K562 (cell line): ENCODE results near the gene NR6A1. TPM values are rescaled to one million over a fixed set of nuclear protein-coding genes. Genes with fewer than 3 reads are reported as not detected.

Experiments
- ATAC-seq: fragments of 200-7000 bp; cut with Tn5 transposase; 3 replicates; pipeline ENCODE4 v1.9.1; 2020; ENCODE audit warnings: moderate library complexity
- BruUV-seq: library from RNA; stranded (reverse); fragments of 400-500 nt; replicated peaks from 2 replicates; lab custom pipeline; 2021; lab: Mats Ljungman, UMichigan
- CTCF ChIA-PET: fragments of 300-600 bp; formaldehyde crosslinking; extraction: SDS; loops from one replicate; lab custom pipeline; 2021; ENCODE audit warnings: low intra/inter-chr PET ratio; lab: Yijun Ruan, JAX
- POLR2A ChIA-PET: fragments of 300-600, 350-650 bp; sonication (Branson Sonifier 250); formaldehyde crosslinking; extraction: SDS; loops from one replicate; lab custom pipeline; 2021; ENCODE audit warnings: antibody characterized with exemption, inconsistent platforms; lab: Yijun Ruan, JAX
- DNase-seq, 4 experiments: peaks; one replicate each; pipeline versions ENCODE4 v3.0.0 to v3.0.0-alpha.2; 2011 to 2018; ENCODE audit warnings: low spot score in 3 of 4, mixed read lengths in 3 of 4; ENCODE audit errors: extremely low read depth in 1 of 4
- FAIRE-seq: peaks from 2 replicates; lab custom pipeline; 2011; peaks lifted over from hg19 to GRCh38; lab: Jason Lieb, UNC
- H2AFZ ChIP-seq: 2 replicates; pipeline ENCODE4 v1.6.0; 2011; ENCODE audit warnings: low read depth, low read length, control low read depth, inconsistent platforms
- H3K27ac ChIP-seq: fragments of 200-600 bp; 3 replicates; pipeline ENCODE4 v1.8.0; 2011; ENCODE audit warnings: low read depth, mild to moderate bottlenecking, control low read depth, inconsistent platforms, low read length, moderate library complexity, mixed read lengths; ENCODE audit errors: extremely low read depth
- H3K27me3 ChIP-seq, 2 experiments: fragments of 300-600 bp in 1 of 2; 2 replicates in 1 of 2; 3 replicates in 1 of 2; pipeline versions ENCODE4 v1.6.0 to v1.8.0; 2011; ENCODE audit warnings: inconsistent platforms in 2 of 2, low read length in 2 of 2, mild to moderate bottlenecking in 1 of 2, mixed read lengths in 1 of 2, moderate library complexity in 1 of 2; ENCODE audit not compliant: control insufficient read depth in 2 of 2, insufficient read depth in 2 of 2
- H3K36me3 ChIP-seq: fragments of 300-600 bp; 3 replicates; pipeline ENCODE4 v1.8.0; 2011; ENCODE audit warnings: mild to moderate bottlenecking, low read length, inconsistent platforms; ENCODE audit not compliant: control insufficient read depth, insufficient read depth
- H3K4me1 ChIP-seq, 2 experiments: fragments of 200-600 bp in 1 of 2; replicated peaks in 1 of 2; 2 replicates in 1 of 2; 3 replicates in 1 of 2; pipeline versions ENCODE4 v1.5.1 to v1.8.0; 2011; ENCODE audit warnings: inconsistent platforms in 2 of 2, low read length in 2 of 2, mild to moderate bottlenecking in 1 of 2, mixed read lengths in 1 of 2, moderate library complexity in 1 of 2; ENCODE audit not compliant: control insufficient read depth in 2 of 2, insufficient read depth in 2 of 2
- H3K4me2 ChIP-seq: 2 replicates; pipeline ENCODE4 v1.6.1; 2011; ENCODE audit warnings: low read length, control low read depth, inconsistent platforms, mixed read lengths; ENCODE audit not compliant: insufficient read depth
- H3K4me3 ChIP-seq: fragments of 200-600 bp; sonication (generic), shearing (Covaris generic); 2 replicates; pipeline ENCODE4 v1.5.1; 2016; ENCODE audit warnings: control low read depth, inconsistent platforms
- H3K79me2 ChIP-seq: fragments of 200-600 bp; 3 replicates; pipeline ENCODE4 v1.8.0; 2011; ENCODE audit warnings: low read length, inconsistent platforms; ENCODE audit not compliant: control insufficient read depth, insufficient read depth
- H3K9ac ChIP-seq, 2 experiments: 2 replicates each; pipeline versions ENCODE4 v1.6.0 to v1.6.1; 2011; ENCODE audit warnings: low read depth in 2 of 2, low read length in 2 of 2, control low read depth in 1 of 2, inconsistent platforms in 1 of 2, mild to moderate bottlenecking in 1 of 2, mixed read lengths in 1 of 2; ENCODE audit not compliant: insufficient read depth in 1 of 2
- H3K9me1 ChIP-seq: one replicate; pipeline ENCODE4 v1.6.0; 2011; ENCODE audit warnings: inconsistent platforms, mild to moderate bottlenecking, low read length, moderate library complexity; ENCODE audit not compliant: control insufficient read depth, insufficient read depth
- H3K9me3 ChIP-seq: replicated peaks from 2 replicates; pipeline ENCODE4 v1.5.1; 2011; ENCODE audit warnings: low read depth, low read length, inconsistent platforms; ENCODE audit not compliant: control insufficient read depth, insufficient read depth
- H4K20me1 ChIP-seq: replicated peaks from 2 replicates; pipeline ENCODE4 v1.6.1; 2011; ENCODE audit warnings: low read length, inconsistent platforms, mixed read lengths; ENCODE audit not compliant: control insufficient read depth, insufficient read depth
- KHSRP ChIP-seq: fragments of 450-650 bp; IDR thresholded peaks from 2 replicates; pipeline ENCODE4 v1.6.1; 2017
- KLF6 ChIP-seq: fragments of 250-450 bp; sonication (Bioruptor Pico); IDR thresholded peaks from 2 replicates; pipeline ENCODE4 v1.4.0; 2020; ENCODE audit warnings: mild to moderate bottlenecking, moderate library complexity, borderline replicate concordance
- MBD2 ChIP-seq: sonication (generic); IDR thresholded peaks from 2 replicates; pipeline ENCODE4 v1.6.1; 2016; ENCODE audit warnings: low read depth, borderline replicate concordance
- RCOR1 ChIP-seq, 2 experiments: IDR thresholded peaks; 2 replicates each; pipeline ENCODE4 v1.6.1; 2012; ENCODE audit warnings: low read depth in 2 of 2, low read length in 2 of 2, borderline replicate concordance in 1 of 2, improper control_type of control experiment in 1 of 2
- RFX1 ChIP-seq: fragments of 450-650 bp; IDR thresholded peaks from 2 replicates; pipeline ENCODE4 v1.6.1; 2016; ENCODE audit warnings: mild to moderate bottlenecking, moderate library complexity
- RUNX1 ChIP-seq: sonication (generic); IDR thresholded peaks from 2 replicates; pipeline ENCODE4 v1.6.1; 2016; ENCODE audit warnings: antibody characterized with exemption, low read depth
- SRSF9 ChIP-seq: fragments of 200-400 bp; formaldehyde crosslinking; IDR thresholded peaks from 2 replicates; pipeline ENCODE4 v1.6.1; 2017; ENCODE audit warnings: low read depth, low read length, borderline replicate concordance
- TCF7 ChIP-seq: sonication (generic); IDR thresholded peaks from 2 replicates; pipeline ENCODE4 v1.6.1; 2016; ENCODE audit warnings: antibody characterized with exemption, borderline replicate concordance
- TCFL5 ChIP-seq: fragments of 250-450 bp; sonication (Bioruptor Pico); conservative IDR thresholded peaks from 2 replicates; pipeline ENCODE4 v1.6.1; 2021; ENCODE audit warnings: mild to moderate bottlenecking, moderate library complexity, matching md5 sums
- TEAD4 ChIP-seq, 2 experiments: sonication (generic) in 1 of 2; formaldehyde crosslinking in 1 of 2; IDR thresholded peaks; 2 replicates each; pipeline versions ENCODE4 v1.6.1 to v1.8.0; 2012 to 2022; ENCODE audit warnings: borderline replicate concordance in 1 of 2, inconsistent platforms in 1 of 2, low read length in 1 of 2, mild to moderate bottlenecking in 1 of 2, missing genetic modification reagents in 1 of 2
- TSC22D4 ChIP-seq: fragments of 450-650 bp; IDR thresholded peaks from 2 replicates; pipeline ENCODE4 v1.6.1; 2016; ENCODE audit warnings: missing genetic modification characterization, missing biosample characterization, control low read depth
- ZBTB8A ChIP-seq: fragments of 450-650 bp; IDR thresholded peaks from 2 replicates; pipeline ENCODE4 v1.6.1; 2018; ENCODE audit warnings: mild to moderate bottlenecking, moderate library complexity; ENCODE audit not compliant: partially characterized antibody
- ZFP1 ChIP-seq: fragments of 450-650 bp; formaldehyde crosslinking; IDR thresholded peaks from 2 replicates; pipeline ENCODE4 v1.4.0; 2020; ENCODE audit warnings: mild to moderate bottlenecking, mixed read lengths
- ZNF24 ChIP-seq: fragments of 450-650 bp; IDR thresholded peaks from 2 replicates; pipeline ENCODE4 v1.6.1; 2016
- ZNF707 ChIP-seq: fragments of 250-450 bp; sonication (Bioruptor Pico); conservative IDR thresholded peaks from 2 replicates; pipeline ENCODE4 v1.8.0; 2022; ENCODE audit warnings: inconsistent platforms, mild to moderate bottlenecking, moderate library complexity
- WGBS: fragments of 100-300 bp; shearing (Covaris generic); methylation state at CpG from one replicate; pipeline ENCODE4 v1.1.6; 2016; ENCODE audit warnings: low coverage, mixed read lengths; ENCODE audit not compliant: insufficient coverage; ENCODE audit errors: missing lambda C conversion rate; 5-methylcytosine and 5-hydroxymethylcytosine counted together
- in situ Hi-C: fragments of 300-500 bp; cut with MboI; formaldehyde crosslinking; loops from 4 replicates; pipeline ENCODE4 v1.15.0; 2018; ENCODE audit warnings: inconsistent platforms, mixed read lengths
- intact Hi-C: fragments of 100-400 bp; cut with micrococcal nuclease; formaldehyde crosslinking; loops from 2 replicates; pipeline ENCODE4 v1.14.2; 2022
- polyA plus RNA-seq, 8 experiments: library from polyadenylated mRNA; depleted of rRNA in 4 of 8; stranded (reverse) in 5 of 8; unstranded in 3 of 8; fragments of >200 nt; fragmentation: Nextera tagmentation in 2 of 8; fragmentation: Illumina TruSeq in 1 of 8; extraction: Ambion mirVana in 2 of 8; extraction: Trizol in 1 of 8; gene quantifications; 2 replicates each; pipeline versions ENCODE4 v1.2.1 to v1.2.3, GENCODE V29; 2011 to 2014; ENCODE audit warnings: inconsistent platforms in 1 of 8, missing spikeins in 1 of 8
- total RNA-seq, 7 experiments: library from RNA; depleted of rRNA in 6 of 7; stranded (reverse); fragments of >200 nt in 6 of 7; fragmentation: Illumina TruSeq in 2 of 7; extraction: Trizol in 2 of 7; gene quantifications; 2 replicates each; pipeline versions ENCODE4 v1.2.1 to v1.2.3, GENCODE V29; 2011 to 2021; ENCODE audit warnings: low replicate concordance in 1 of 7
- TF ChIP-seq, protein P1 (sequence below), 2 experiments: fragments of 450-650 bp in 1 of 2; sonication (generic) in 1 of 2; formaldehyde crosslinking in 1 of 2; IDR thresholded peaks in 1 of 2; conservative IDR thresholded peaks in 1 of 2; 2 replicates each; pipeline versions ENCODE4 v1.6.1 to v1.8.1; 2016 to 2023; ENCODE audit warnings: mild to moderate bottlenecking in 2 of 2, moderate library complexity in 2 of 2, inconsistent platforms in 1 of 2, missing genetic modification reagents in 1 of 2
- TF ChIP-seq, protein P2 (sequence below): fragments of 250-450 bp; sonication (Bioruptor Pico); IDR thresholded peaks from 2 replicates; pipeline ENCODE4 v1.4.0; 2020; ENCODE audit warnings: mild to moderate bottlenecking, moderate library complexity
- TF ChIP-seq, protein P3 (sequence below): fragments of 200-400 bp; formaldehyde crosslinking; IDR thresholded peaks from 2 replicates; pipeline ENCODE4 v1.6.1; 2017; ENCODE audit warnings: mild to moderate bottlenecking, low read depth, low read length, moderate library complexity

Gene NR6A1
- total and polyA plus RNA-seq, 9 of the 15 experiments (the other 6 are each of a cell fraction or from before 2014, with no cell fraction given) = 9.7 to 55.4 (median 28.3) TPM

DNA sequence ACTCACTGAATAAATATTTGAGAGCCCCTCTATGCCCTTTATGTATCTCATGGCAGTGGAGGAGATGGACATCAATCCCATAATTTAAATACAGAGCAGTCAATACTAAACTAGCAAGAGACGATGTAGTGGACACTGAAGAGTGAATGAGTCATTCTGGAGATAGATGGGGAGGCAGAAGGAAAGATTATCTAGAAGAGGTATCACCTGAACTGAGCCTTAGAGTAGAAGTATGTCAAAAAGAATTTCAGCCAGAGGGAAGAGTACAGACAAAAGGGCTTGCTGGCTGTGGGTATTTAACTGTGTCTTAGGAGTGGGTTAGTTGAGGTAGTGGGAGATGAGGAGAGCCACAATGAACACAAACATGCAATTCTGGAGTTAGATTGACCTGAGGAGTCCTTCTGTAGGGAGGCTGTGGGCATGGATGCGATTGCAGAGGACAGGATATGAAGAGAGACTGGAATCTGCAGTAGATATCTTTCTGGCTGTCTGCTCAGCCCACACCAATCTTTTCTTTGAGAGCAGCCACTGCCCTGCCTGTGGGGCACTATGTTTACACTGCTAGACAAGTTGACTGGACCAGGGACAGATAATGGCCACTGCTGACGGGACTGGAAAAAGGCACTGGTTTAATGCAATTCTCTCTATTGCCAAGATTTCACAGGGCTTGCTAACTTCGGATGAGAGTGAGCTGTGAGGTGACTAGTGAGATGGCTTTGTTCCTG, 200.0 kb downstream of the NR6A1 start:
- CTCF ChIA-PET = interaction anchor here (0.7 kb wide), 1 partner anchor 34 kb away, joined by 3 read pairs; no protein-coding TSS in a partner anchor
- FAIRE-seq (no peak), ATAC-seq (peak; percentile 55), DNase-seq (peak in 1 of 4 experiments; percentile 27)
- H3K9ac ChIP-seq = no peak overlapping the region
- no TSS peak for BruUV-seq
- in situ Hi-C loops (no loop called here), intact Hi-C loops (no loop called here)
- H3K27me3 ChIP-seq = no peaks in the 10 kb centered on the region
- H3K4me2 ChIP-seq = no peak overlapping the region
- H3K9me3 ChIP-seq = no peaks in the 10 kb centered on the region
- H3K4me1 ChIP-seq = peaks cover 17 to 25% of the 10 kb centered on the region in 2 experiments; a peak in 4 of 5 replicates
- no peaks in the 10 kb centered on the region; the same call in 2 of the 3 replicates for H3K36me3 ChIP-seq
- H3K79me2 ChIP-seq = peaks cover 11% of the 10 kb centered on the region
- no peak overlapping the region for H3K27ac ChIP-seq
- H4K20me1 ChIP-seq = peaks cover 8% of the 10 kb centered on the region
- 33% methylated on average over 4 of the region's 4 CpGs for WGBS
- POLR2A ChIA-PET = no interaction called here
- H2AFZ ChIP-seq = no peak overlapping the region
- no peak overlapping the region for H3K4me3 ChIP-seq
- H3K9me1 ChIP-seq = no peaks in the 10 kb centered on the region
- TF ChIP-seq, protein P1, sequence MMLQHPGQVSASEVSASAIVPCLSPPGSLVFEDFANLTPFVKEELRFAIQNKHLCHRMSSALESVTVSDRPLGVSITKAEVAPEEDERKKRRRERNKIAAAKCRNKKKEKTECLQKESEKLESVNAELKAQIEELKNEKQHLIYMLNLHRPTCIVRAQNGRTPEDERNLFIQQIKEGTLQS (IDR thresholded peaks at IDR 0.05) = peak; percentile 44
- TF ChIP-seq, protein P1 (CRISPR knock-in tag; conservative IDR thresholded peaks at IDR 0.05) = no peak
- TF ChIP-seq ZNF24 = no peak
- TF ChIP-seq, protein P2, sequence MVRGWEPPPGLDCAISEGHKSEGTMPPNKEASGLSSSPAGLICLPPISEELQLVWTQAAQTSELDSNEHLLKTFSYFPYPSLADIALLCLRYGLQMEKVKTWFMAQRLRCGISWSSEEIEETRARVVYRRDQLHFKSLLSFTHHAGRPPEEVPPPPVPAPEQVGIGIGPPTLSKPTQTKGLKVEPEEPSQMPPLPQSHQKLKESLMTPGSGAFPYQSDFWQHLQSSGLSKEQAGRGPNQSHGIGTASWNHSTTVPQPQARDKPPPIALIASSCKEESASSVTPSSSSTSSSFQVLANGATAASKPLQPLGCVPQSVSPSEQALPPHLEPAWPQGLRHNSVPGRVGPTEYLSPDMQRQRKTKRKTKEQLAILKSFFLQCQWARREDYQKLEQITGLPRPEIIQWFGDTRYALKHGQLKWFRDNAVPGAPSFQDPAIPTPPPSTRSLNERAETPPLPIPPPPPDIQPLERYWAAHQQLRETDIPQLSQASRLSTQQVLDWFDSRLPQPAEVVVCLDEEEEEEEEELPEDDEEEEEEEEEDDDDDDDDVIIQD = no peak
- TF ChIP-seq MBD2 = no peak
- no peak for TF ChIP-seq TEAD4 (IDR thresholded peaks at IDR 0.05; ENCODE audit: low read length)
- no peak for TF ChIP-seq TEAD4 (CRISPR knock-in tag; IDR thresholded peaks at IDR 0.05; ENCODE audit: borderline replicate concordance)
- no peak for TF ChIP-seq TCF7
- no peak for TF ChIP-seq ZFP1 (CRISPR knock-in tag)
- TF ChIP-seq RUNX1 = no peak
- TF ChIP-seq KHSRP = no peak
- no peak for TF ChIP-seq RFX1
- peak in 1 of 2 experiments; percentile 39; a peak in 1 of 4 replicates for TF ChIP-seq RCOR1 (IDR thresholded peaks at IDR 0.05; ENCODE audit: borderline replicate concordance in 1 of 2, low read depth in 2 of 2, low read length in 2 of 2)
- no peak for TF ChIP-seq SRSF9
- TF ChIP-seq ZBTB8A = no peak
- TF ChIP-seq ZNF707 (CRISPR knock-in tag) = no peak
- 0 out of 2 replicates have a peak, but pooled peaks have one; percentile 21 for TF ChIP-seq TSC22D4 (tag)
- TF ChIP-seq KLF6 = no peak
- TF ChIP-seq, protein P3, sequence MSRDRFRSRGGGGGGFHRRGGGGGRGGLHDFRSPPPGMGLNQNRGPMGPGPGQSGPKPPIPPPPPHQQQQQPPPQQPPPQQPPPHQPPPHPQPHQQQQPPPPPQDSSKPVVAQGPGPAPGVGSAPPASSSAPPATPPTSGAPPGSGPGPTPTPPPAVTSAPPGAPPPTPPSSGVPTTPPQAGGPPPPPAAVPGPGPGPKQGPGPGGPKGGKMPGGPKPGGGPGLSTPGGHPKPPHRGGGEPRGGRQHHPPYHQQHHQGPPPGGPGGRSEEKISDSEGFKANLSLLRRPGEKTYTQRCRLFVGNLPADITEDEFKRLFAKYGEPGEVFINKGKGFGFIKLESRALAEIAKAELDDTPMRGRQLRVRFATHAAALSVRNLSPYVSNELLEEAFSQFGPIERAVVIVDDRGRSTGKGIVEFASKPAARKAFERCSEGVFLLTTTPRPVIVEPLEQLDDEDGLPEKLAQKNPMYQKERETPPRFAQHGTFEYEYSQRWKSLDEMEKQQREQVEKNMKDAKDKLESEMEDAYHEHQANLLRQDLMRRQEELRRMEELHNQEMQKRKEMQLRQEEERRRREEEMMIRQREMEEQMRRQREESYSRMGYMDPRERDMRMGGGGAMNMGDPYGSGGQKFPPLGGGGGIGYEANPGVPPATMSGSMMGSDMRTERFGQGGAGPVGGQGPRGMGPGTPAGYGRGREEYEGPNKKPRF = no peak
- no peak for TF ChIP-seq TCFL5 (CRISPR knock-in tag)
